AG09309 (cell line): ENCODE results near the gene BBS5.

ENCODE experiments used
- DNase-seq: peaks from one replicate; pipeline ENCODE4 v3.0.0-alpha.2; 2010; ENCODE audit warnings: low read depth
- H3K4me3 ChIP-seq: 2 replicates; pipeline ENCODE4 v1.5.1; 2011; ENCODE audit warnings: mild to moderate bottlenecking, low read depth, low read length, moderate library complexity; ENCODE audit not compliant: control insufficient read depth
- TF ChIP-seq, protein P1 (sequence below): IDR thresholded peaks from 2 replicates; pipeline ENCODE4 v1.5.1; 2011; ENCODE audit warnings: mild to moderate bottlenecking, low read depth, low read length, inconsistent platforms; ENCODE audit not compliant: insufficient read depth, control insufficient read depth; ENCODE audit errors: missing control alignments

BBS5 gene

DNA sequence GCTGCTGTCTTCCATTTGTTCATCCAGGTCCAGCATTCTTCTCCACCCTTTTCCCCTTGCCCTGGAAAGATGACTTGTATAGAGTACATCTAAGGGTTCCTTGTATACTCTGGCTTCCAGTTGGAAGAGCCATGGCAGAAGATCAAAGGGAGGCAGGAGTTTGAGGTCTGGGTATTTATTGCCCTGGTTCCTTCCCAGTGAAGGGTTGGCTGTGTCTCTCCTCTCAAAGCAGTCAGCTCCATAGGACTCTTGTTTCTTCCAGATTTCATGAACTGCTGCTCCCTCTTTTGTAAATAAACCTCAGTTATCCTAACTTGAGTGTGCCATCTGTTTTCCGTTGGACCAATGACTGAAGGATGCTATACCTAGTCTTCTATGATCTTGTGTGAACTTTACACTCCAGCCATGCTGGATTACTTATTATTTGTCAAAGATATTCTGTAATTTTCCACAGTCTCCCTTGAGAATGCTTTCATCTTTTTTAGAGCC, 6.4 kb downstream of the BBS5 start:
- H3K4me3 ChIP-seq = no peak overlapping the region
- TF ChIP-seq, protein P1, sequence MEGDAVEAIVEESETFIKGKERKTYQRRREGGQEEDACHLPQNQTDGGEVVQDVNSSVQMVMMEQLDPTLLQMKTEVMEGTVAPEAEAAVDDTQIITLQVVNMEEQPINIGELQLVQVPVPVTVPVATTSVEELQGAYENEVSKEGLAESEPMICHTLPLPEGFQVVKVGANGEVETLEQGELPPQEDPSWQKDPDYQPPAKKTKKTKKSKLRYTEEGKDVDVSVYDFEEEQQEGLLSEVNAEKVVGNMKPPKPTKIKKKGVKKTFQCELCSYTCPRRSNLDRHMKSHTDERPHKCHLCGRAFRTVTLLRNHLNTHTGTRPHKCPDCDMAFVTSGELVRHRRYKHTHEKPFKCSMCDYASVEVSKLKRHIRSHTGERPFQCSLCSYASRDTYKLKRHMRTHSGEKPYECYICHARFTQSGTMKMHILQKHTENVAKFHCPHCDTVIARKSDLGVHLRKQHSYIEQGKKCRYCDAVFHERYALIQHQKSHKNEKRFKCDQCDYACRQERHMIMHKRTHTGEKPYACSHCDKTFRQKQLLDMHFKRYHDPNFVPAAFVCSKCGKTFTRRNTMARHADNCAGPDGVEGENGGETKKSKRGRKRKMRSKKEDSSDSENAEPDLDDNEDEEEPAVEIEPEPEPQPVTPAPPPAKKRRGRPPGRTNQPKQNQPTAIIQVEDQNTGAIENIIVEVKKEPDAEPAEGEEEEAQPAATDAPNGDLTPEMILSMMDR = no peak
- no peak for DNase-seq

DNA sequence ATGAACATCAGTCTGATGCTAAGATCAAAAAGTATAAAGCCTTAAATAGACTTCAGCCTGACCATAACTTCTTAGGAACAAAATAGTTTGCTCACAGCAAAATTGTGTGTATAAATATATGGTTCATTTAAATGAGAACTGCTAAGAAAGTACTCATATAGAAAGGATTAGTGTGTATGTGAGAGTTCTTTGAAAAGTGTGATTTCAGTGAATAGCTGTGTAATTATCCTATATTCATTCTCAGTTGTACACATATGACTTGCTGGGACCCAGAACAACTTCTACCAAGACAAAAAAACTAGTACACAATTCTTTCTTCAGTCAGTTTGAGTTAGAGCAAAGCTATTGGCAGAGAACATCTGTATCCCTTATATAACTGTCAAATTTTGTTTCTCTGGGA, 7.2 kb downstream of the BBS5 start:
- TF ChIP-seq, protein P1 = no peak
- no peak for DNase-seq
- H3K4me3 ChIP-seq = no peak overlapping the region

DNA sequence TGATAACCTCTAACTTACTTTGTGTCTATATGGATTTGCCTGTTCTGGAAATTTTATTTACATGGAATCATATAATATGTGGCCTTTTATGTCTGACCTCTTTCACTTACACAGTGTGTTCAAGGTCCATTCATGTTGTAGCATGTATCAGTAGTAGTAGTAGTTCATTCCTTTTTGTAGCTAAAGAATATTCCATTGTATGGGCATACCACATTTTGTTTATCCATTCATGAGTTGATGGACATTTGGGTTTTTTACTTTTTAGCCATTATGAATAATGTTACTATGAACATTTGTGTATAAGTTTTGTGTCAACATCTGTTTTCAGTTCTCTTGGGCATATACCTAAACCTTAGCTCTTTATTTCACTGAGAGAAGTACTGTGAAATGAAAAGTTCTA, 11.5 kb downstream of the BBS5 start:
- TF ChIP-seq, protein P1 = no peak
- no peak overlapping the region for H3K4me3 ChIP-seq
- no peak for DNase-seq

DNA sequence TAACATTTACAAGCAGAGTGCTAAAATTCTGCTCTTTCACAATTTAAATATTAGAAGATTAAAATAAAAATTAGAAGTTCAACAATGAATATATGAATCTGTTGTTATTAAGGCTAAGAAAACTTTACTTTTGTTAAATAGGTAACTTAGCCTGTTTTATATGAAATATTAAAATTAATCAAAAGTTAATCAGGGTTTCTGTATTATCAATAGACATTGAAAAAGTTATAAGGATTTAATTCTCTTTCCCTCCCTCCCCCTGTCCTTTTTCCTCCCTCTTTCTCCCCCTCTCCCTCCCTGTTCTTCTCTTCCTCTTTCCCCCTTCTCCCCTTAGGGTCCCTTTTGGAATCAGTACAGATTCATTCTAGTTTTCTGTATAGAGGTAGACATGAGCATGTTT, 12.1 kb downstream of the BBS5 start:
- no peak overlapping the region for H3K4me3 ChIP-seq
- TF ChIP-seq, protein P1 = no peak
- no peak for DNase-seq

DNA sequence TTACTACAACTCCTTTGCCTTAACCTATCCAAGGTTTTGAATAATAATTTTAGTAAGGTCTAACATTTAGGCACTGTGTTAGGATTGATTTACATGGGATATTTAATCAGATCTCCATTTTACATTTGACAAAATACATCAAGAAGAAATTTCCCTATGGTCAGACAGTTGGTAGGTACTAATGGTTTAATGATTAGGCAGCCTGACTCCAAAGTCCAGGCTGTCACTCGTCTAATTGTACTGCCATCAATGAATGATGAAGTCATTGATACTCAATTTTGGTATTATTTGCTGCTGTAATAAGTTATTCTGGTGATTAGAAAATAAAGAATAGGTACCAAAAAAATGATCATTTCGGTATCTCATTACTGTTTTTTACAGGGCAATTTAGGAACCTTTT, 14.1 kb downstream of the BBS5 start:
- no peak overlapping the region for H3K4me3 ChIP-seq
- DNase-seq = no peak
- TF ChIP-seq, protein P1 = no peak

DNA sequence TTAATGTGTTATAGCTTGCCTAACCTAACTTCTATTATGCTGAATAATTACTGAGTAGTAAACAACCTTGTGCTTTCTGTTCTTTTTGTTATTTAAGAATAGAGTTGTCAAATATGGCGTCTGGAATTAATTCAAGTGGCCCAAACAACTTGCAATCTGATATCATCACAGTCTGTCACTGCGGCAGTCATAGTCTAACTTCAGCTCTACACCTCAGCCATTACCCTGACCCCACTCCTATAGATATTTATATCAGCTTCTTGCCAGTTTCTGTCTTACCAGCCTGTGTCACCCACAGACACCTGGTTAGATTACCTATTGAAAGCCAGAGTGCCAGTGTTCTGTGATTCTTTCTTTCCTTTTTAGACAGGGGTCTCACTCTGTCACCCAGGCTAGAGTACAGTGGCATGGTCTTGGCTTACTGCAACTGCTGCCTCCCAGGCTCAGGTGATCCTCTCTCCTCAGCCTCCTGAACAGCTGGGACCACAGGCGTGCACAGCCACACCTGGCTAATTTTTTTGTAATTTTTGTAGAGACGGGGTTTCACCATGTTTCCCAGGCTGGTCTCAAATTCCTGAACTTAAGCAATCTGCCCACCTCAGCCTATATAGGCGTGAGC, 16.1 kb downstream of the BBS5 start:
- no peak for DNase-seq

DNA sequence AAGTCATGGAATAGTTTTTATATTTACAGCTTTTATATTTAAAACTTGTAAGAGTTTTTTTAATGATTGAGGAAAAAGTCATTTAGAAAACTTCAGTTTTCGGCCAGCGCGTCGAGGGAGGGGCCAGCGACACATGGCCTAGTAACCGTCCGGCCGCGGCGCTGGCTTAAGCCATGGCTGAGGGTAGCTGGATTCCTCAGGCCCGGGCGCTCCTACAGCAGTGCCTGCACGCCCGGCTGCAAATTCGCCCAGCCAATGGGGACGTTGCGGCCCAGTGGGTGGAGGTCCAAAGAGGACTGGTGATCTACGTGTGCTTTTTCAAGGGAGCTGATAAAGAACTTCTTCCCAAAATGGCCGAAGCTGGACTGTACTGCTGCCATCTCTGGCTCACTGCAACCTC, 25.4 kb downstream of the BBS5 start:
- TF ChIP-seq, protein P1 = no peak
- no peak for DNase-seq
- no peak overlapping the region for H3K4me3 ChIP-seq

More for the DNA sequence above, 16.1 kb downstream of the BBS5 start:
- TF ChIP-seq, protein P1 = no peak
- no peak overlapping the region for H3K4me3 ChIP-seq
